HG02610 (cell line): ENCODE data around the gene BOD1L1.

Experiments used
- ATAC-seq: cut with Tn5 transposase; IDR thresholded peaks from one replicate; pipeline ENCODE4 v1.9.1; 2021; ENCODE audit warnings: mild to moderate bottlenecking, moderate library complexity; ENCODE audit not compliant: unreplicated experiment

The BOD1L1 gene

GRCh38 chr4:13541176-13541604, 86.3 kb downstream of the BOD1L1 start:
- no peak for ATAC-seq

- no peak for ATAC-seq
Measured at GRCh38 chr4:13540446-13541175, 86.9 kb downstream of the BOD1L1 start.

GRCh38 chr4:13539619-13540445, 87.7 kb downstream of the BOD1L1 start:
- no peak for ATAC-seq

DNA sequence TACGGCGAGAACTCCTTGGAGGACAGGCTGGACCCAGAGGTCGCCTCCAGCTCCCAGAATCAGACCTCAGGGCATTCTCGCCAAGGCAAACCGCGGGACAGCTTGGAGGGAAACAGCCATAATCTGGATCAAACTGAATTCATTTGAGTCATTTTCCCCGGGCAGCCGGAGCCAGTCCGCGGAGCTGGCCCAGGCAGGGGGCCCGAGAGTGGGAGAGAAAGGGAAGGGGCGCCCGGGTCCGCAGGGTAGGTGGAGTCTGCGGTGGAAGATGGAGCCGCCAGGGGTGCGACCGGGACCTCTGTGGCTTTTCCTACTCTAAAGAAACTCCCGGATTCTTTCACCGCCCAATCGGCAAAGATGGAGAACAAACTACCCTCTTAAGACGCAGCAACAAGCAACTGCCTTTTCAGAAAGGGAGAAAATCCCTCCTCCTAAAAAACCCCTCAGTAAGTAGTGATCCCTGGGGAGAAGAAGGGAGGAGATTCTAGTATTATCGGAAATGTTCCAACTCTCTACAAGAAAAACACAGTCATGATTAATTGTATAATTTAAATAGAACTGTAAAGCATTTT, 88.4 kb downstream of the BOD1L1 start:
- ATAC-seq: no peak

GRCh38 chr4:13538427-13538973, 89.0 kb downstream of the BOD1L1 start:
- no peak for ATAC-seq

- no peak for ATAC-seq
Measured at GRCh38 chr4:13537832-13538177, 89.7 kb downstream of the BOD1L1 start.

DNA sequence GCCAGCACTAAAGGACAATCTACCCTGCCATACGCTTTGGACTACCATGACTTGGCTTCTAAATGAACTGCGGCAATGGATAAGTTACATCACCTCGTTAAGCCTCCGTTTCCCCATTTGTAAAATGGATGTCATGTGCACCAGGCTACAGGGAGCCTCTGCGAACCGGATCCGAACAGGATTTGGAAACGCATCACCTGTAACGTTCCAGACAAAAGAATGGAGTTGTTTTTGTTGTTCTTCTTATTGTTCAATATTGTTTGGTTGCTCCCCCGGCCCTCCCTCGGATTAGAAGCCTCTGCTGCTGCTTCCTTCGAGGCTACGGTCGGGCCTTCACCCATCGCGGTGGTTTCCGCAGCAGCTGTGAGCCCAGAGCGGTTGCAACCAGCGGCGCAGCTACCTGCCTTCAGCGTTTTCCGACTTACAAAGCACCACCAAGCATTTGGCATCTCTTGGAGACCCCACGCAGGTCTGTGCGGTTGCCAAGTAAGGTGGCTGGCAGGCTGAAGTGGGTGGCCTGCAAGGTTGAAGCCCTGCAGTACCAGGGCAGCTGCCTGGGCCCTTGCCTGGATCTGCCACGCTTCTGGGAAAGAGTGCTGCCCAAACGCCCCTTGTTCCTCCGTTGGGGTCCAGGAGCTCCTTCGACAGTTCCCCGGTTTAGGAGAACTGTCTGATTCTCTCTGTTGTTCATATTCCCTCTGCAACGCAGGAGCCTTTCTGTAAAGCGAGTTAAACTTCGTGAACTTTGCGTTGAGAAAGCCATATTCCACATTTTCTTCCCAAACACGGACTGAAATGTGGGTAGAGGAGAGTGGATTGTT, 90.3 kb downstream of the BOD1L1 start:
- ATAC-seq: no peak

DNA sequence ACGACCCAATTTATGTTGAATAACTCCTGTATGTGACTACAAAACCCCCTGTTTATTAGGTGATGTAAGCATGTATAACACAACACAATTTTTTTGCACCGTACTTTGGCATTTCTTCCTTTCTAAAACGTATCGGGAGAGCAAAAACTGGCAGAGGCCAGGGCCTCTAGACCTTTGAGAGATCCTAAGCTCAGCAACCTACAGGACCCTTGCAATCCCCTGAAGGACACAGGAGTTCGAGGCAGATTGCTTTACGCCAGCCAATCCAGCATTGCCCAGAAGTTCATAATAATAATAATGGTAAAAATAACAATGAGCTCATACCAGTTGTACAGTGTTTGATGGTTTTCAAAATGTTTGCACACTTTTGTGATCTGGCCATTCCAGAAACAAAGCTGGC, 90.9 kb downstream of the BOD1L1 start:
- no peak for ATAC-seq

DNA sequence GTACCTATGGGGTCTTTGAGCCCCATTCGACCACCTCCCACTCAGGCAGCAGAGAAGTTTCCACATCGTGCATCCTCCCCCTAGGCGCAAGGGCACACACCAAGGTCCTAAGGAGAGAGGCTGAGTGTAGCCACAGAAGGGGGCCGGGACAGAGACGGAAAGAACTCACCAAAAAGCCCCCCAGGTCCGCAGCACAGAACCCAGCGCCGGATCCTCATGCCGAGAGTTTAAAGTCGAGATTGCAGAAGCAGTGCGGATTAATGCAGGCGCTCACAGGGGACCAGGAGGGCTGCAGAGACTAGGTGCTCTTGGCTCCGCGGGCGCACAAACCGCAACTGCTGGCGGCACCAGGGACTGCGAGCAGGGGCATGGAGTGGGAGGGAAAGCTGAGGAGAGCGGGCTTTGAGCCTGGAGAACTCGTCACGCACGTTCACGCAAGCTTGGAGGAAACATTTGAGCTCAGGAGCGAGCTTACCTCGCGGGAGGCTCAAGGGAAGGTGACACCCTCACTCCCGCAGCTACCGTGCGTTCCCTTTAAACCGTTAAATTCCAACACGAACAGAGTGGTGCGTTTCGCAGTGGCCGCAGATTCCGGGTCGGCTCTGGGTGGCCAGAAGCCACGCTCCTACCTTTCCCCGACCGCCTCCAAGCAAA, 91.7 kb downstream of the BOD1L1 start:
- ATAC-seq: no peak

GRCh38 chr4:13535118-13535517, 92.4 kb downstream of the BOD1L1 start:
- ATAC-seq: no peak

DNA sequence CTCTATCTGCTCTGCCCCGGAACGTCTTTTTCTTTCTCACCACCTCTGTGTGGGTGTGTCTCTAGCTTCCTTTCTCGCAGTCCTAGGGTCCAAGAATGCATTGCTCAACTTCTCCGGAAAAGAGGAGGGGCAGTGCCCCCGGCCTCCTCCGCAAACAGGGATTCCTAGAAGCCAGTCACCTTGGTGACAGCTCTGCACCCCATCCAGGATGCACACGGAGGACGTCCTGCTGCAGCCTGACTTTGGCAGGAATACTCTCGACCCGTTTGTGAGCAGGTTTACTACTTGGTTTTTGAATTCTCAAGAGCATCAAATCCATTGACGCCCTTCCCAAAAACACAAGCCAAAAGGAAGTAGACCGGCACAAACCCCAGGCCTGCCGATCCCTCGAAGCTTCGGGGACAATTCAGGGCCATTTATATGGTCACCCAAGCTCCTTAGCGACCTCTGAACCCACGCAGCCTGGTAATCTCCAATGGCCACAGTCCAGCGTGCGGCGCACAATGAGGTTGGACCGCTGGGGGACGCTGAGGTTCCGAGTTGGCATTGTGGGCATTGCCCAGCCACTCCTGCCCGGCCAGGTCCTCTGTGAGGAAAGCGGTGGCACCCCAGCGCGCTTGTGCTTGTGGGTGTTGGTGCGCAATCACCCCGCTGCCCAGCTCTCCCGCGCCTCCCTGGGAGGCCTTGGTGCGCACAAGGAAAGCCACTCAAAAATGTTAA, 93.0 kb downstream of the BOD1L1 start:
- ATAC-seq: no peak

DNA sequence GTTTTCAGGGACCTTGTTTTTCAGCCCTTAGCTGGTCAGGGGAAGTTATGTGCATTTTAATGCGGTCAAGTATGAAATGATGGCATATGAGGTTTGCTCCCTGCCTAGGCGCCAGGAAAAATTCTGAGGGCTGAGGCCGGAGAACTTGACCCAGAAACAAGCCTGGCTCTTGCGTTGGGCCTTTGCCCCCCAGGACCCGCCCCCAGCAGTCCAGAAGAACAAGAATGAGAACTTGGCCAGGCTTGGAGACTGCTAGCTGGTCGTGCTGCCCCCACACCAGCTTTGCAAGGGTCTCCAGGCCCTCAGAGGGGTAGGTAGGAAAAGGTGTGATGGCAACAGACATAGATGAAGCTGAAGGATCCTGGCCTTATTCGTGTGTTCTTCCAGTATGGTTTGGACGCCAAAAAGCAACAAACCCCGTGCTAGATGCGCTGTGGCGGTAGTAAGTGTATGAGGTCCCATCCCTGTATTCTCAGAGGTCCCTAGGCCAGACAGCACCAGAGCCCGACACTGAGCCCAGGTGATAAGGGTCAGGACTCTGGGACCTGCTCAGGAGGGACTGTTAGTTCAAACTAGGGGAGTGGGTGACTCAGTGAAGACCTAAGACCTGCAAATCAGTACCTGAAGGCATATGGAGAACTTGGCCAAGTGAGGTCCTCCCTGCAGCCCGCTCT, 93.7 kb downstream of the BOD1L1 start:
- ATAC-seq: no peak

- ATAC-seq: no peak
Measured at GRCh38 chr4:13531625-13531998, 95.9 kb downstream of the BOD1L1 start.

- no peak for ATAC-seq
Measured at GRCh38 chr4:13530823-13531624, 96.5 kb downstream of the BOD1L1 start.

- ATAC-seq: no peak
Measured at GRCh38 chr4:13529128-13529919, 98.2 kb downstream of the BOD1L1 start.

DNA sequence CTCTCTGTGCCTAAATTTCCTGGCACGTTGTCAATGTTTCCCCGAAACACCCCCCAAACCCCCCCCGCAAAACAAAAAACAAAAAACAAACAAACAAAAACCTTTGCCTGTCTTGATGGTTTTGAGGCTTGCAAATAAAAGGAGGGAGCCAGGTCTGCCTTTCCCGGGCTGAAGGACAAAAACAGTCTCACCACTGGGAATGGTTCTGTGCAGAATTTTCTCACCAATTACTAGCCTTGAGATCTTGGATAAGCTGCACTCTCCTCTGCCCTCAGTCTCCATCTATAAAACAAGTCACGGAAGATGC, 98.8 kb downstream of the BOD1L1 start:
- no peak for ATAC-seq

GRCh38 chr4:13527981-13528820, 99.3 kb downstream of the BOD1L1 start:
- ATAC-seq: peak; percentile 76
